ENCODE results near the gene DAGLA. TPM values are rescaled to one million over a fixed set of nuclear protein-coding genes. Genes with fewer than 3 reads are reported as not detected.

Gene DAGLA
- total and polyA plus RNA-seq, 2 donors (not counting 1 experiment from before 2014, with no cell fraction given) = 0.06 TPM; not detected in 1

DNA sequence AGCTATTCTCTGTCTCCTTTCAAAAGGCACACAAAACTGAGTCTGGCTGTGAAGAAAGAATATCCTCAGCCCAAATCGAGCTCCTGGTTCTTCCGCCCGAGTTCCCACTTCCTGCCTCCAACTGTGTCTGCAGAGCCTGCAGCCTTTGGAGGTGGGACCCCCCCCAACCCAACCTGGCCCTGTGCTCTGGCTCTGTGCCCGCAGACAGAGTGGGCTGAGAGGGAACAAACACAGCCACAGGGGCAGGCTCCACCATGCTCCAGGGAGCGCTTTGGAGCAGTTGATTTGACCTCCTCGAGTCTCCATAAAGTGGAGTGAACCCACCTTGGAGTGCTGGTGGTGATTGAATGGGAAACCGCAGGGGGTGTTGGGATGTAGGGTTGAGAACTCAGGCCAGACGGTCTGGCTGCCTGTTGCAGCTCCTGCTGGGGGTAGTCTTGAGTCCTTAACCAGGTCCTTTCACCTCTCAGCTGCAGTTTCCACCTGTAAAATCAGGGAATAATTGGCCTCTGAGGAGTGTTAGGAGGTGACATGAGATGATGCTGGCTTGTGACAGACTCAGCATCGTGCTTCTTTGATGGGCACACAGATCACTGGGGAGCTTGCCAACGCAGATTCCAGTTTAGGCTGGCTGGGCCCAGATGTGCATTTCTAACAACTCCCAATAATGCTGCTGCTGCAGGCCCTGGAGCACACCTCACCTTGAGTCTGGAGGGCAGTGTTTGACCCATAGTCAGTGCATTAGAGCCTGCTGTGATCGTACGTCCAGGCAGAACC lies 11.4 kb downstream of the DAGLA start:
- no peak for ATAC-seq (ENCODE audit: low read depth)
- no peak overlapping the region for H3K9ac ChIP-seq (ENCODE audit: low read length)
- TF ChIP-seq EZH2 (IDR thresholded peaks at IDR 0.05; ENCODE audit: borderline replicate concordance, insufficient read depth, low read depth, low read length, poor library complexity, severe bottlenecking) = no peak
- TF ChIP-seq, protein P1, sequence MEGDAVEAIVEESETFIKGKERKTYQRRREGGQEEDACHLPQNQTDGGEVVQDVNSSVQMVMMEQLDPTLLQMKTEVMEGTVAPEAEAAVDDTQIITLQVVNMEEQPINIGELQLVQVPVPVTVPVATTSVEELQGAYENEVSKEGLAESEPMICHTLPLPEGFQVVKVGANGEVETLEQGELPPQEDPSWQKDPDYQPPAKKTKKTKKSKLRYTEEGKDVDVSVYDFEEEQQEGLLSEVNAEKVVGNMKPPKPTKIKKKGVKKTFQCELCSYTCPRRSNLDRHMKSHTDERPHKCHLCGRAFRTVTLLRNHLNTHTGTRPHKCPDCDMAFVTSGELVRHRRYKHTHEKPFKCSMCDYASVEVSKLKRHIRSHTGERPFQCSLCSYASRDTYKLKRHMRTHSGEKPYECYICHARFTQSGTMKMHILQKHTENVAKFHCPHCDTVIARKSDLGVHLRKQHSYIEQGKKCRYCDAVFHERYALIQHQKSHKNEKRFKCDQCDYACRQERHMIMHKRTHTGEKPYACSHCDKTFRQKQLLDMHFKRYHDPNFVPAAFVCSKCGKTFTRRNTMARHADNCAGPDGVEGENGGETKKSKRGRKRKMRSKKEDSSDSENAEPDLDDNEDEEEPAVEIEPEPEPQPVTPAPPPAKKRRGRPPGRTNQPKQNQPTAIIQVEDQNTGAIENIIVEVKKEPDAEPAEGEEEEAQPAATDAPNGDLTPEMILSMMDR (IDR thresholded peaks at IDR 0.05) = no peak

DNA sequence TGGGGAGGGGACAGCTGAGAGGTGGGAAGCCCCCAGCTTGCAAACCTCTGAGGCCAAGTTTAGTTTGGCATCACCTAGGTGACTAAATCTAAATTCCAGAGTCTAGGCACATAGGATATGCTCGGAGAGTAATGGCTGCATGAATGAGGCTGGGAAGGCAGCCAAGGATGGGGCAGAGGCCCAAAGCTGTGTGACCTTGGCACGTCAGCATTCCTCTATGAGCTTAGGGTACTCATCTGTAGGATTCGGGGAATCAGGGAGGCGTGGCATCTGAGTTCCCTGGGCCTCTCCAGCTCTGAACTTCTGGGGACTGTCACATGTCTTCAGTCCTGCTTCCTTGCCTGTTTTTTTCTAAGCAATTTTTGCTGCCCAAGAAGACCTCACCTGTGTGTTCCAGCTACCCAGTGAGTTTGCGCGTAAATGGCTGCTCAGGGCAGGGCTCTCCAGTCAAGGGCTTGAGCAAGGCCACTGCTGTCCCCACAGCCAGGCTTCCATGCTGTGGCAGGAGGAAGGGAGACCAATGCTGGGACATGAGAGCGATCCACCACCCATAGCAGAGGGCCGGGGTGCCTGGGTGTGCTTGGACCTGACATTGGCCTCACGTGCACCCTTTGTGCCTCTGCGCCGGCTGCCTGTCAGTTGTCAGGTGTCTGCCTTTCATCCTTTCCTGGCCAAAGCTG lies 13.9 kb downstream of the DAGLA start:
- Histone ChIP-seq H3K27me3 (replicated peaks in 1 of 4; ENCODE audit: control extremely low read depth in 1 of 4, control insufficient read depth in 3 of 4, insufficient read depth in 4 of 4, low read length in 3 of 4) (no peaks in the 10 kb centered on the region), H3K79me2 (ENCODE audit: control insufficient read depth, insufficient read depth, low read length) (no peaks in the 10 kb centered on the region)
- no peak overlapping the region for H3K4me3 Mint-ChIP-seq

More for the DNA sequence above, 11.4 kb downstream of the DAGLA start:
- H3K9me3 Mint-ChIP-seq (ENCODE audit: insufficient read depth) = no peaks in the 10 kb centered on the region
- intact Hi-C loops (cut with micrococcal nuclease) = no loop called here
- no peak overlapping the region for H3K27ac ChIP-seq (ENCODE audit: low read length in 2 of 2)
- no peak overlapping the region for H3K4me3 ChIP-seq (ENCODE audit: control extremely low read depth in 1 of 5, extremely low read depth in 1 of 5, insufficient read depth in 1 of 5, low read depth in 2 of 5, low read length in 4 of 5)
- no peaks in the 10 kb centered on the region for H3K79me2 ChIP-seq (ENCODE audit: control insufficient read depth, insufficient read depth, low read length)
- H3K4me2 ChIP-seq (replicated peaks; ENCODE audit: low read depth, low read length, poor library complexity, severe bottlenecking) = no peak overlapping the region
- no peaks in the 10 kb centered on the region for H3K9me3 ChIP-seq (ENCODE audit: control extremely low read depth in 1 of 3, control insufficient read depth in 2 of 3, insufficient read depth in 1 of 3, low read length in 2 of 3)
- no peaks in the 10 kb centered on the region for H4K20me1 ChIP-seq (ENCODE audit: control insufficient read depth, insufficient read depth, low read length, poor library complexity, severe bottlenecking)
- ChIA-PET CTCF (no interaction called here), POLR2A (no interaction called here)
- H3K36me3 ChIP-seq (replicated peaks in 1 of 2; ENCODE audit: control extremely low read depth in 1 of 2, control insufficient read depth in 1 of 2, extremely low read depth in 1 of 2, insufficient read depth in 2 of 2, low read length in 1 of 2) = no peaks in the 10 kb centered on the region
- peaks cover 5% of the 10 kb centered on the region for H3K4me1 Mint-ChIP-seq
- no peak overlapping the region for H3K27ac Mint-ChIP-seq
- no peak for DNase-seq
- 79% methylated on average over 10 of the region's 12 CpGs for WGBS (ENCODE audit: insufficient coverage)
- peaks cover 0 to 8% of the 10 kb centered on the region in 2 donors for H3K4me1 ChIP-seq (ENCODE audit: control insufficient read depth in 2 of 2, insufficient read depth in 2 of 2, low read length in 2 of 2)
- no peak overlapping the region for H2AFZ ChIP-seq (ENCODE audit: insufficient read depth, low read depth, low read length, poor library complexity, severe bottlenecking)
- peaks cover 14% of the 10 kb centered on the region for H3K27me3 Mint-ChIP-seq
- H3K27me3 ChIP-seq (replicated peaks in 1 of 4; ENCODE audit: control extremely low read depth in 1 of 4, control insufficient read depth in 3 of 4, insufficient read depth in 4 of 4, low read length in 3 of 4) = no peaks in the 10 kb centered on the region
- no peak overlapping the region for H3K4me3 Mint-ChIP-seq

More for the DNA sequence above, 13.9 kb downstream of the DAGLA start:
- no peaks in the 10 kb centered on the region for H3K9me3 ChIP-seq (ENCODE audit: control extremely low read depth in 1 of 3, control insufficient read depth in 2 of 3, insufficient read depth in 1 of 3, low read length in 2 of 3)
- H3K4me1 ChIP-seq (ENCODE audit: control insufficient read depth in 2 of 2, insufficient read depth in 2 of 2, low read length in 2 of 2) = peaks cover 0 to 8% of the 10 kb centered on the region in 2 donors
- Mint-ChIP-seq H3K27ac (no peak overlapping the region), H3K4me1 (peaks cover 7% of the 10 kb centered on the region), H3K9me3 (ENCODE audit: insufficient read depth) (no peaks in the 10 kb centered on the region), H3K27me3 (peaks cover 6% of the 10 kb centered on the region)
- no peaks in the 10 kb centered on the region for H4K20me1 ChIP-seq (ENCODE audit: control insufficient read depth, insufficient read depth, low read length, poor library complexity, severe bottlenecking)
- intact Hi-C loops (cut with micrococcal nuclease) = no loop called here
- CTCF ChIA-PET = interaction anchor here (1.7 kb wide), 1 partner anchor 216 kb away, joined by 3 read pairs; no protein-coding TSS in a partner anchor
- POLR2A ChIA-PET = no interaction called here
- TF ChIP-seq, protein P1 (IDR thresholded peaks at IDR 0.05) = no peak
- TF ChIP-seq EZH2 (IDR thresholded peaks at IDR 0.05; ENCODE audit: borderline replicate concordance, insufficient read depth, low read depth, low read length, poor library complexity, severe bottlenecking) = no peak
- no peak overlapping the region for H3K4me2 ChIP-seq (replicated peaks; ENCODE audit: low read depth, low read length, poor library complexity, severe bottlenecking)
- H3K9ac ChIP-seq (ENCODE audit: low read length) = no peak overlapping the region
- H2AFZ ChIP-seq (ENCODE audit: insufficient read depth, low read depth, low read length, poor library complexity, severe bottlenecking) = no peak overlapping the region
- DNase-seq = no peak
- no peak overlapping the region for H3K27ac ChIP-seq (ENCODE audit: low read length in 2 of 2)
- no peak overlapping the region for H3K4me3 ChIP-seq (ENCODE audit: control extremely low read depth in 1 of 5, extremely low read depth in 1 of 5, insufficient read depth in 1 of 5, low read depth in 2 of 5, low read length in 4 of 5)
- H3K36me3 ChIP-seq (replicated peaks in 1 of 2; ENCODE audit: control extremely low read depth in 1 of 2, control insufficient read depth in 1 of 2, extremely low read depth in 1 of 2, insufficient read depth in 2 of 2, low read length in 1 of 2) = no peaks in the 10 kb centered on the region
- ATAC-seq (ENCODE audit: low read depth) = no peak
- 95% methylated on average over 11 of the region's 11 CpGs for WGBS (ENCODE audit: insufficient coverage)
